Renal cortical epithelial cell (primary cell): ENCODE results near the gene SGCD. TPM values are rescaled to one million over a fixed set of nuclear protein-coding genes. Genes with fewer than 3 reads are reported as not detected.

Experiments used
- DNase-seq: peaks from one replicate; pipeline ENCODE4 v3.0.0-alpha.2; 2011; ENCODE audit warnings: low read depth
- total RNA-seq: library from RNA; depleted of rRNA; stranded (reverse); fragments of >200 nt; gene quantifications from 2 replicates; pipeline ENCODE4 v1.2.3, GENCODE V29; 2014

The SGCD gene
- under 0.01 and 0.35 TPM in 2 replicates for total RNA-seq

DNA sequence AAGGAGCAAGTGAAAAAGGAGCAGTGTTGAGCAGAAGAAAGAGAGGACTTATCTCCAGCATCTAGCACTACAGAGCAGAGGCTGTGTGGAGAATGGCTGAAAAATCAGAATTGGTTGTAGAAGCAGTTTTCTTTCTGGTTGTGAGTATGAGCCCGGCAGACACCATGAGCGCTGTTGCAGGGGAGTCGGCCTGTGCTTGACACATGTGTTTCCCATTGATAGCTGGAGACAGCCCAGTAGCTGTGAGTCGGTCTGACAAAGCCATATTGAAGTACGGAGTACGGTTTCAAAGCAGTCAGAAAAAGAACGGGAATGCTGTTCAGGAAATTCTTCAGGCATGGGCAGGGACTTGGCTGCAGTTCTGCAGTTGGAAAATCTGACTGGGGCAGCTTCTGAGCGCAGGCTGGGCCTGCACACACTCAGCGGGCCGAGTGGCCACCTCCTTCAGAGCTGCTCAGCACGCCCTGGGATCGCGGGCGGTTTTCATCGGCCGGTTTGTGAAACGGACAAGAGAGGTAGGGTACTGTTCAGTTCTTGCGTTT lies at the start of gene SGCD:
TSS of gene SGCD (plus strand) at position 447 of the 542 bp plus-strand sequence.
- DNase-seq, result peak; percentile 3

GRCh38 chr5:156277290-156277689 lies 49.7 kb upstream of the SGCD start:
- no peak for DNase-seq

DNA sequence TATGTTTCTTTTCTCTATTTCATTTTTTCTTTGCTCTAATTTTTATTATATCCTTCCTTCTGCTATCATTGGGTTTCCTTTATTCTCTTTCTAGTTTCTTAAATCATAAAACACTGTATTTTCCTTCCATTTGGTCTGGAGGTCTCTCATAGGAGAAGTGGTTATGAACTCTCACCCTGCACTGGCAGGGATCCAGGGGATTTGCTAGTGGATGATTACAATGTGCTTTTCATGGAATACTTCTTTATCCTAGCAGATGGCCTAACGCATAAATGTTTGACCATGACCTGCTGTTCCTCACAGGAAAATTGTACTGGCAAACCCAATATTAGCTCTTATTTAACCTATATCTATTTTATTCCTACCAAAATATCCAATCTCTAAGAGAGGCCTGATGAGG lies 31.5 kb upstream of the SGCD start:
- DNase-seq, result no peak

DNA sequence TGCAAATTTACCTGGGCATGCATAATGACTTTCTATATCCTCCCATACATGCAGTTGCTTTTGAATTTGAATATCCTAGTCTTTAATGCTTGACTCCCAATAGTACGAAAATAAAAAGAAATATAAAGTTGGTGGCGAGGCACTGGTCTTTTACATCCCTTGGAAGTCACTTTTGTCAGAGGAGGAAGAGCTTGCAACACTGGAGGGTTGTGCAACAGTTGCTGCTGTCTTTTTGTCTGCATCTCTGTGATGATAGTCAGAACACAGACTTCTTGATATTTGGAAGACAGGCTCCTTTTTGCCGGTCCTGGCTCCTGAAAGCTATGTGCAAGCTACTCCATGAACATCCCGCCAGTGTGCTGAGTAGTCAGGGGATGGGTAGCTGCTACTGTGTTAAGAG lies 16.8 kb upstream of the SGCD start:
- no peak for DNase-seq

GRCh38 chr5:156312897-156313694 lies 13.9 kb upstream of the SGCD start:
- no peak for DNase-seq

DNA sequence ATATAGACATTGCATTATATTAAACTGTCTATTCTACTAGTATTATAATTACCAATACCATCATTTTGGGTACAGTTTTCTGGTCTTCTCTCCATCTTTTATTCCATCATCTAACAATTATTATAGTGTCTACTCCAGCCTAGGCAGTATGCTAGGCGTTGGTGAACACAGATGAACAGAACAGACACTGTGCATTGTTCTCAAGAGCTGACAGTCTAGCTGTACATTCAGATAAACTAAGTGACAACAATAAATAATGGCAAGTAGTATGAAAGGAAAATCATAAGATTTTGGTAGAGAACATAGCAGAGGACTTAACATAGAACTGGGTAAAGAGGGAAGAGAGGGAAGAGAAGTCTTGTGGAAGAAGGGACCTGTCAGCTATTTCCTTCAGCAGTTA lies 12.5 kb upstream of the SGCD start:
- no peak for DNase-seq

- DNase-seq, result no peak
These were observed 4.3 kb upstream of the SGCD start for GRCh38 chr5:156322666-156323065.

GRCh38 chr5:156327296-156327695 lies 332 bp downstream of the SGCD start:
- DNase-seq, result no peak

DNA sequence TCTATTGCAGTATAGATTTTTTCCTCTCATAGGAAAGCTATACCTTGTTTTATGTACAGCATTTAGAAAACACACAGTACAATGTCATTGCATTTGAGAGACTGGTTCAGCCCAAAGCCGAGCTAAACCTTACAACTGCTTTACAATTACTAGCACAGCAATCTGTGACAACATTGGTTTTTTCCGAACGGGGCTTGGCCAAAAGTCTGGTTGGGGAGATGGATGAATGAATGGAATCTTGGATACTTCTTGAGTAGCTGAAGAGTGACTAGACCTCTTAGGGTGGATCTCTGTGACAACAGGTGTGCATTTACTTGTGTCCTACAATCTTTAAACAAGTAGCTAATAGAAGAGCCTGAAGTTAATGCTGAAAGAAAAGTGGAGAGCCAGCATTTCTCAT lies 1.2 kb downstream of the SGCD start:
- no peak for DNase-seq

DNA sequence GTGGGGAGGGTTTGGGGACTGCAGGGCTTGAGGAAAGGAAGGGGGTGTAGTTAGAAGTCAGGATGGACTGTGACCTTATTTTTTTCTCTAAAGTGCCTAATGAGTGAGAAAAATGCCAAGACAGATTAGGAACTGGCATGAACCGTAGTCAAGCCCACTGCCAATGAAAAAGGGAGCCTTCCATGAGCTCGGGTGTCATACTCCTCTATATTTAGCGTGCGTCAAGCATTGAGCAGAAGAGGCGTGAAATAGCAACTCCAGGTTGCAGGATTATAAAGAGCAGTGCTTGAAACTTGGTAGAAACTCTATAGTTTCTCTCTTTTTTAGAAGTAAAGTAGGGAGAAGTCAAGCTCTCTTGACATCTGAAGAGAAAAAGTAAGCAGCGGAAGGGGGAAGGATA lies 1.8 kb downstream of the SGCD start:
- no peak for DNase-seq

DNA sequence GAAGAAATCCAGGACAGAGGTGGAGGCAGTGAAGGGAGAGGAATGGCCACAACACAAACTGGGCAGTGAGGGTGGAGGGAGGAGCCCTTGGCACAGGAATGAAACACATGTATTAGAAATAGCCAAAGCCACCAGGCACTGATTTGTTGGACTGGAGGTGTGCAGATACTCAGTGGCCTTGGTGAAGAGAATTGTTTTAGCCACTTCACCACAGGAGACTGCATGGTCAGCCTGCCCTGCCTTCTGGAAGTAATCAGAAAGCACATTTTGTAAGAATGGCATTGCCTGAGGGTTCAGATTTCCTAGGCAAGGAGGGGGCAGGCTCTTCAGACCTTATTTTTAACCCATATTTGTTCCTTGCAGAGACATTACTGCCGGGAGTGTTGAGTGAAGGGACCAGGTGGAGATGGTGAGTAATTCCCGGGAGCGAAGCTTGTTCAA lies 2.2 kb downstream of the SGCD start:
- DNase-seq, result no peak

GRCh38 chr5:156330141-156330870 lies 3.3 kb downstream of the SGCD start:
- no peak for DNase-seq

GRCh38 chr5:156331181-156331580 lies 4.2 kb downstream of the SGCD start:
- DNase-seq, result no peak

- no peak for DNase-seq
These were observed 4.9 kb downstream of the SGCD start for GRCh38 chr5:156331845-156332244.

DNA sequence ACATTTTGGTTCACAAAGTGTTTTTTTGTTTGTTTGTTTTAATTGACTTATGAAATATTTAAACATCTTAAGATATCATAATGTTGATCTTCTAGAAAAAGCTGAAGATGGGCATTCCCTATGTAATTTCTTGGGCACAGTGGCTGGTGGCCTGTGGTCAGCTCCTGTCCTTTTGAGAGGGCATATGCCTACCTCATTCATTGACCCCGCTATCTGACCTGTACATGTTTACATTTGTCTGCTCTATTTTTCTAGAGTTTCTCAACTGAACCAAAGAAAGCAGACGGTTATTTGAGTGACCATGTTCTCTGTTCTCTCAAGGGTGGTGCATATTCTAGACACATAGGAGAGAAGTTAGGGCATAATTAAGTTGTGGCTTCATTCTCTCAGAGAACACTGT lies 5.3 kb downstream of the SGCD start:
- DNase-seq, result no peak

GRCh38 chr5:156339139-156339841 lies 12.3 kb downstream of the SGCD start:
- no peak for DNase-seq

GRCh38 chr5:156340893-156341292 lies 13.9 kb downstream of the SGCD start:
- no peak for DNase-seq

GRCh38 chr5:156350256-156350655 lies 23.3 kb downstream of the SGCD start:
- DNase-seq, result no peak

DNA sequence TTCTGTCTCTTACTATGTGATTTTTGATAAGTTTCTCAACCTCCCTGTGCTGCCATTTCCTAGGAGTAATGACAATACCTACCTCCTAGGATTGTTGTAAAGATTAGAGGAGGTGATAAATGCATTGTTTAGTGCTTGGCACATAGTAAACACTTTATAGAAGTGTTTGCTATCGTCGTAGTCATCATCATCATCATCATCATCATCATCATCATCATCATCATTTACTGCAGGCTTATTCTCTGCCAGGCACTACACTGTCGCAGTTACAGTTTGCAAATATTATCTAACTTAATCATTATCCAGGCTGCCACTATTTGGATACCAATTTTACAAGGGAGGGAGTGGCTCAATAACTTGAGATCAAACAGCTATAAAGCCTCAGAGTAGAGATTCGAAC lies 24.5 kb downstream of the SGCD start:
- DNase-seq, result no peak

DNA sequence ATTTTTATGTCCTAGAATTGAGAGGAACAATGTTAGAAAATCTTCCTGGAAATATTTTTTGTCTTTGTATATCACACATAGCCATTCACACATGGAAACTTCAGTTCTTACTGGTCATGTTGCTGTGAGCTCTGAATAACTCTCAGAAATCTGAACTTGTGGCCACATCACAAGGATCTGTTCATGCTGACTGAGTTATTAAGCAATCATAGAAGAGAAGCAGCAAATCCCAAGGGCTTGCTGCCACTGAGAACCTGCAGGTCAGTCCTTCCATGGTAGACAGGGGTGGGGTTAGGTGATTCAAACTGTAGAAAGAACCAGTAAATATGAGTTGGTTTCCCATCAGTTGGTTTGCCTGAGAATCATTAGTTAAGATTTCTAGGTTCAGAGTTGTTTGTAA lies 27.6 kb downstream of the SGCD start:
- DNase-seq, result no peak

GRCh38 chr5:156356238-156356637 lies 29.3 kb downstream of the SGCD start:
- DNase-seq, result no peak

GRCh38 chr5:156359476-156359875 lies 32.5 kb downstream of the SGCD start:
- no peak for DNase-seq
